ENCODE results near the gene LCN15. TPM values are rescaled to one million over a fixed set of nuclear protein-coding genes. Genes with fewer than 3 reads are reported as not detected.
"Not testable (repeated sequence)": the region's sequence is repeated elsewhere in the genome, so short reads cannot be mapped to it uniquely, and the experiment has no call there.

Gene LCN15
- total RNA-seq, 1 donor from 2014 or later: not detected

GRCh38 chr9:136777359-136777758 lies 13.0 kb upstream of the LCN15 start:
- Mint-ChIP-seq H3K4me3 (ENCODE audit: low read depth) (no peak overlapping the region), H3K36me3 (ENCODE audit: low read depth) (no peaks in the 10 kb centered on the region), H3K27ac (no peak overlapping the region), H3K9me3 (peaks cover 10% of the 10 kb centered on the region), H3K4me1 (ENCODE audit: low read depth) (no peaks in the 10 kb centered on the region), H3K27me3 (ENCODE audit: low read depth) (peaks cover 35% of the 10 kb centered on the region)
- no peak for DNase-seq (ENCODE audit: low spot score)
- intact Hi-C loops (cut with micrococcal nuclease): no loop called here

- Mint-ChIP-seq H3K9me3 (peaks cover 10% of the 10 kb centered on the region), H3K36me3 (ENCODE audit: low read depth) (no peaks in the 10 kb centered on the region), H3K4me1 (ENCODE audit: low read depth) (no peaks in the 10 kb centered on the region), H3K27me3 (ENCODE audit: low read depth) (peaks cover 31% of the 10 kb centered on the region), H3K4me3 (ENCODE audit: low read depth) (no peak overlapping the region), H3K27ac (no peak overlapping the region)
- no peak for DNase-seq (ENCODE audit: low spot score)
- intact Hi-C loops (cut with micrococcal nuclease): no loop called here
Measured at GRCh38 chr9:136776947-136777346, 12.6 kb upstream of the LCN15 start.

- Mint-ChIP-seq H3K9me3 (peaks cover 10% of the 10 kb centered on the region), H3K27me3 (ENCODE audit: low read depth) (peaks cover 23% of the 10 kb centered on the region), H3K4me1 (ENCODE audit: low read depth) (no peaks in the 10 kb centered on the region), H3K4me3 (ENCODE audit: low read depth) (no peak overlapping the region), H3K27ac (no peak overlapping the region), H3K36me3 (ENCODE audit: low read depth) (no peaks in the 10 kb centered on the region)
- no peak for DNase-seq (ENCODE audit: low spot score)
- intact Hi-C loops (cut with micrococcal nuclease): no loop called here
Measured at GRCh38 chr9:136775191-136775590, 10.9 kb upstream of the LCN15 start.

DNA sequence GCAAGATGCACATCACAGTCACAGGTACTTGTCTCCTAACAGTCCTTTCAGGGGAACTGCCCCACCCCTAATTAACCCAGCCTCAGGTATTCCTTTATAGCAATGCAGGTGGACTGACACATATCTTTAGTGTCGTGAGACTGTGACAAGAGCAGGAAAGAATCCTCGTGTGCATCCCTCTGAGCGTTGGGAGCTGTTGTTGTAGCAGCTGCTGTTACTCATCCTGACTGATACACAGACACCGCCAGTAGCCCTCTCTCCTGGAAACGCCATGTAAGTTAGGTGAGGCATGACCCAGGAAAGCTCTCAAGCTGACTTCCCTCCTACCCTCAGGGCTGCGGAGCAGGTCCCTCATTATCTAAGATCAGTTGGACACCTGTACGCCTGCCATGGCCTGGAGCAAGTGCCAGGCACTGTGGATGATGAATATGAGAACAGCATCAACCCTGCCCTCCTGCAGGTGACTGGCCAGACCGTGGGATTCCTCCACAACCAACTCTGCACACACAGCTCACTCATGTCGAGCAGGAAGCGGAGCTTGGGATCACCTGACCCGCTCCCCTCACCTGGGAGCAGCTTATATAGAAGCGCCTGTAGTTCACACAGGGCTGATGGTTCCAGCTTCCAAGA lies 10.2 kb upstream of the LCN15 start:
- Mint-ChIP-seq H3K9me3 (peaks cover 10% of the 10 kb centered on the region), H3K4me3 (ENCODE audit: low read depth) (no peak overlapping the region), H3K36me3 (ENCODE audit: low read depth) (no peaks in the 10 kb centered on the region), H3K4me1 (ENCODE audit: low read depth) (no peaks in the 10 kb centered on the region), H3K27me3 (ENCODE audit: low read depth) (peaks cover 20% of the 10 kb centered on the region), H3K27ac (no peak overlapping the region)
- intact Hi-C loops (cut with micrococcal nuclease): no loop called here
- DNase-seq (ENCODE audit: low spot score): no peak

GRCh38 chr9:136773386-136774044 lies 9.2 kb upstream of the LCN15 start:
- Mint-ChIP-seq H3K27me3 (ENCODE audit: low read depth) (peaks cover 13% of the 10 kb centered on the region), H3K4me3 (ENCODE audit: low read depth) (no peak overlapping the region), H3K9me3 (peaks cover 10% of the 10 kb centered on the region), H3K4me1 (ENCODE audit: low read depth) (no peaks in the 10 kb centered on the region), H3K27ac (peak overlapping the region; percentile 55), H3K36me3 (ENCODE audit: low read depth) (no peaks in the 10 kb centered on the region)
- intact Hi-C loops (cut with micrococcal nuclease): no loop called here
- no peak for DNase-seq (ENCODE audit: low spot score)

DNA sequence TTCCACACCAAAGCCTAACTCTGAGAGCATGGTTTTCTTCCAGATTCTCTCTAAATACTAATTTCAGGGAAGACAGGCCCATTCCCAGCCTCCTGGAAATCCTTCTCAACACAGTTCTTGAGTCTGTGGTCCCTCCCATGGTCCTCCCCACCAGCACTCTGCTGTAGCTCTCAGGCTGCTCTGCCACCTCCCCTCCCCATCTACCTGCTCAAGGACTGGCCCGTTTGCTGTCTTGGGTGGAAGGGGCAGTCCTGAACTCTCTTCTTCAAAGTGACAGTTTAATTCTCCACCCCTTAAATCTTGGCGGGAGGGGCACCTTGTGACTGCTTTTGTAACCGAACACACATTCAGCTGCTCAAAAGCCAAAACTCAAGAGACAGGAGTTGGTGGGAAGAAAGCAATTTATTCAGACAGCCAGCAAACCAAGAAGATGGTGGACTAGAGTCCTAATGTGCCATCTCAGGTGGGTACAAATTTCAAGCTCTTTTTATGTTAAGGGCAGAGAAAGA lies 7.6 kb upstream of the LCN15 start:
- no peak for DNase-seq (ENCODE audit: low spot score)
- H3K4me1 Mint-ChIP-seq (ENCODE audit: low read depth): peaks cover 2% of the 10 kb centered on the region
- no peaks in the 10 kb centered on the region for H3K36me3 Mint-ChIP-seq (ENCODE audit: low read depth)
- peaks cover 10% of the 10 kb centered on the region for H3K9me3 Mint-ChIP-seq
- H3K27ac Mint-ChIP-seq: no peak overlapping the region
- H3K27me3 Mint-ChIP-seq (ENCODE audit: low read depth): peaks cover 4% of the 10 kb centered on the region
- H3K4me3 Mint-ChIP-seq (ENCODE audit: low read depth): no peak overlapping the region
- intact Hi-C loops (cut with micrococcal nuclease): no loop called here

DNA sequence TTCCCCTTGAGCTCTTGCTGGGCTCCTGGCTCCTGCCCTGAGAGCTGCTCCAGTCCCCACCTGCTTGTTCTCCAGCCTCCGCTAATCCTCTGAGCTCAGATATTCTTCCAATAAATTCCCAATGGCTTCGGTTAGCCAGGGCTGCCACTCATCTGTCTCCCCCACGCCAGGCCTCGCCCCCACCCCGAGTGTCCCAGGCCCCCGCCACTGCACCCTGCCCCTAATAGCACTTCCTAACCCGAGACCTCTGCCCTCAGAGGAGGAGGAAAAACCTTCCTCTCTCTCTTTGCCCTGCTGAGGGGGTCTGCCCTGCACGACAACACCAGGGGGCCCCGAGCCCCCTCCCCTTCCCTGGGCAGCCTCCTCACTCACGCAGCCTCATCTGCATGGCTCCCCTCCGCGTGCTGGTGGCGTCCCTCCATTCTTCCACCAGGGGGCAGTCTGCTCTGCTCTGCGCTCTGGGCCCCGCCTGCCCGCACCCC lies 5.4 kb upstream of the LCN15 start:
- intact Hi-C loops (cut with micrococcal nuclease): no loop called here
- H3K9me3 Mint-ChIP-seq: peaks cover 10% of the 10 kb centered on the region
- H3K27me3 Mint-ChIP-seq (ENCODE audit: low read depth): peaks cover 2% of the 10 kb centered on the region
- no peak overlapping the region for H3K4me3 Mint-ChIP-seq (ENCODE audit: low read depth)
- no peaks in the 10 kb centered on the region for H3K36me3 Mint-ChIP-seq (ENCODE audit: low read depth)
- no peak overlapping the region for H3K27ac Mint-ChIP-seq
- H3K4me1 Mint-ChIP-seq (ENCODE audit: low read depth): peaks cover 9% of the 10 kb centered on the region
- DNase-seq (ENCODE audit: low spot score): no peak

DNA sequence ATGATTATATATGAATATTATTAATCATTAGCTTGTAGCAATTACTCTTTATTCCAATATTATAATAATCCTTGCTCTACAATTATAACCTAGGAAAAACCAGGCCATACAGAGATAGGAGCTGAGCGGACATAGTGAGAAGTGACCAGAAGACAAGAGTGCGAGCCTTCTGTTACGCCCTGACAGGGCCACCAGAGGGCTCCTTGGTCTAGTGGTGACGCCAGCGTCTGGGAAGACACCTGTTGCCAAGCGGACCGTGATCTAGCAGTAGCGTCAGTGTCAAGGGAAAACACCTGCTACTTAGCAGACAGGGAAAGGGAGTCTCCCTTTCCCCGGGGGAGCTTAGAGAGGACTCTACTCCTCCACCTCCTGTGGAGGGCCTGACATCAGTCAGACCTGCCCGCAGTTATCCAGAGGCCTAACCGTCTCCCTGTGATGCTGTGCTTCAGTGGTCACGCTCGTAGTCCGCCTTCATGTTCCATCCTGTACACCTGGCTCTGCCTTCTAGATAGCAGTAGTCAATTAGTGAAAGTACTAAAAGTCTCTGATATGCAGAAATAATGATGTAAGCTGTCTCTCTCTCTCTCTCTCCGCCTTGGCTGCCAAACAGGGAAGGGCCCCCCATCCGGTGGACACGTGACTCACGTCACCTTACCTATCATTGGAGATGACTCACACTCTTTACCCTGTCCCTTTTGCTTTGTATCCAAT lies 2.2 kb upstream of the LCN15 start:
- H3K36me3 Mint-ChIP-seq (ENCODE audit: low read depth); H3K4me1 Mint-ChIP-seq (ENCODE audit: low read depth); intact Hi-C loops (cut with micrococcal nuclease); H3K27me3 Mint-ChIP-seq (ENCODE audit: low read depth); DNase-seq (ENCODE audit: low spot score); H3K27ac Mint-ChIP-seq; H3K4me3 Mint-ChIP-seq (ENCODE audit: low read depth); H3K9me3 Mint-ChIP-seq: not testable (repeated sequence)

DNA sequence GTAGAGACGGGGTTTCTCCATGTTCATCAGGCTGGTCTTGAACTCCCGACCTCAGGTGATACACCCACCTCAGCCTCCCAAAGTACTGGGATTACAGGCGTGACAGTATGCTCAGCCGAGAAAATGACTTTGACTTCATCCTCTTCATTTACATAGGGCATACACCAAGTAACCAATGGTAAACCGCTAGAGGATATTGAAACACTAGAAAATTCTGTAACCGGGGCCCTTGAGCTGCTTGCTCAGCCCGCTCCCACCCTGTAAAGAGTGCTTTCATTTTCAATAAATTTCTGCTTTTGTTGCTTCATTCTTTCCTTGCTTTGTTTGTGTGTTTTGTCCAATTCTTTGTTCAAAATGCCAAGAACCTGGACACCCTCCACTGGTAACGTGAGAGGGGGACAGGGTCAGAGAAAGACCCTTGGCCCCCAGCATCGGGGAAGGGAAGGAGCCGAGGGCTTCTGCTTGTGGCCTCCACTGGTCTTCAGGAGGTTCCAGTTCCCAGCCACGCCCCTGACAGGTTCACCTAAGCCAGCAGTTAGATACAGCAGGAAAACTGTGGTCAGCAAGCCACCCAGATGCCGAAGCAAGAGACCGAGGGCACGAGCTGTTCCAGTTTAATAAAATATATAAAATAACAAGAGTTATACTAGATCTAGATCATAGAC lies 1.6 kb upstream of the LCN15 start:
- H3K27ac Mint-ChIP-seq; DNase-seq (ENCODE audit: low spot score); intact Hi-C loops (cut with micrococcal nuclease); H3K4me1 Mint-ChIP-seq (ENCODE audit: low read depth); H3K27me3 Mint-ChIP-seq (ENCODE audit: low read depth); H3K9me3 Mint-ChIP-seq; H3K4me3 Mint-ChIP-seq (ENCODE audit: low read depth); H3K36me3 Mint-ChIP-seq (ENCODE audit: low read depth): not testable (repeated sequence)

GRCh38 chr9:136765041-136765440 lies 723 bp upstream of the LCN15 start:
- intact Hi-C loops (cut with micrococcal nuclease): no loop called here
- H3K27me3 Mint-ChIP-seq (ENCODE audit: low read depth): peaks cover 2% of the 10 kb centered on the region
- H3K9me3 Mint-ChIP-seq: no peaks in the 10 kb centered on the region
- H3K4me1 Mint-ChIP-seq (ENCODE audit: low read depth): peaks cover 9% of the 10 kb centered on the region
- no peak overlapping the region for H3K27ac Mint-ChIP-seq
- DNase-seq (ENCODE audit: low spot score): no peak
- H3K36me3 Mint-ChIP-seq (ENCODE audit: low read depth): no peaks in the 10 kb centered on the region
- no peak overlapping the region for H3K4me3 Mint-ChIP-seq (ENCODE audit: low read depth)

DNA sequence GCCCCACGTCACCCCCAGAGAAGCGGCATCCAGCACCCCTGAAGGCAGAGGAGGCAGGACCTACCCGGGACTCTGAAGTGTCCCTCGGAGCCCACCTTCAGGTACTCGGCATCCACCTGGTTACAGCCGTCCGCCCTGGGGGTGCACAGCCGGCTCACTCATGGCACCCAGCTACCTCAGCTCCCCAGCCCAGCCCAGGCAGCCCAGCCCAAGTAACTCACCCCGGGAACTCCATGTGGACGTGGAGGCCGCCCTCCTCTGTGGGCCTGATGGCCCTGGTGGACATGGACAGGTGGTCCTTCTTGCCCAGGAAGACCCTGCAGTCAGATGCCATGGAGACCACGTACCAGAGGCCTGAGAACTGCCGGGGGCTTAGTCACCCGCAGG lies 676 bp downstream of the LCN15 start:
- H3K27me3 Mint-ChIP-seq (ENCODE audit: low read depth): no peaks in the 10 kb centered on the region
- no peak overlapping the region for H3K4me3 Mint-ChIP-seq (ENCODE audit: low read depth)
- no peaks in the 10 kb centered on the region for H3K9me3 Mint-ChIP-seq
- no peak overlapping the region for H3K27ac Mint-ChIP-seq
- peaks cover 9% of the 10 kb centered on the region for H3K4me1 Mint-ChIP-seq (ENCODE audit: low read depth)
- no peaks in the 10 kb centered on the region for H3K36me3 Mint-ChIP-seq (ENCODE audit: low read depth)
- no peak for DNase-seq (ENCODE audit: low spot score)
- intact Hi-C loops (cut with micrococcal nuclease): no loop called here

DNA sequence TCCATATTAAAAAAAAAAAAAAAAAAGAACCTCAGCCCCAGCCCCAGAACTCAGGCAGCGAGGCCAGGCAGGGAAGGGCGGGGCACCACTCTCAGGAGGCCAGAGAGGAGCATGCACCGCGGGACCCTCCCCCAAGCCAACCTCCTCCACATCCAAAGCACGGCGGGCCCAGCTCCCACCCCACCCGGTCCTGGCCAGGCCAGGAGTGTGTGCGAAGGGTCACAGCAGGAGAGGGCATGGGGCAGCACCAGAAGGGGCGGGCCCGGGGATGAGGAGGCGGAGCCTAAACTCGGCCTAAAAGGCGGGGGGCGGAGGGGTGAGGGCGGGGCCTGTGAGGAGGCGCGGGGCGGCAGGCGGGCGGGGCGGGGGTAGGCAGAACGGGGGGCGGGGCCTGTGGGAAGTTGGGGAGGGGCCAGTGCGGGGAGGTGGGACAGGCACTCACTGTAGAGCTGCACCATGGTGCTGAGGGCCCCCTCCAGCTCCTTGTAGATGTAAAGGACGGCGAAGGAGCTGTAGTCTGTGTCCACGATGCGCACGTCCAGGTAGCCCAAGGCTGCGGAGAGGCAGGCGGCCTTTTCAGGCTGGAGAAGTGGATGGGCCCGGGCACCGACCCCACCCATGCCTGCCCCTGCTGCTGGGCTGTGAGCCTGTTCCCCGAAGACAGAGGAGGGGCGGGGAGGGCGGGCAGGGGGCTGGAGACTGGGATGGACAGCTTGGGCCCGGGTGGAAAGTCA lies 1.2 kb downstream of the LCN15 start:
- no peak overlapping the region for H3K4me3 Mint-ChIP-seq (ENCODE audit: low read depth)
- H3K27me3 Mint-ChIP-seq (ENCODE audit: low read depth): no peaks in the 10 kb centered on the region

More for the DNA sequence above, 1.2 kb downstream of the LCN15 start:
- intact Hi-C loops (cut with micrococcal nuclease): no loop called here
- H3K9me3 Mint-ChIP-seq: no peaks in the 10 kb centered on the region
- peak; percentile 36 for DNase-seq (ENCODE audit: low spot score)
- H3K36me3 Mint-ChIP-seq (ENCODE audit: low read depth): no peaks in the 10 kb centered on the region
- H3K4me1 Mint-ChIP-seq (ENCODE audit: low read depth): peaks cover 9% of the 10 kb centered on the region
- H3K27ac Mint-ChIP-seq: no peak overlapping the region

Measured in activated T-helper 2 cell treated with anti-CD3 and anti-CD28 coated beads, Interferon-gamma antibody, Interleukin-2, Interleukin-4, amounts not matched to agents 10 μg/mL and 5 μg/mL and 100 μg/mL, durations not matched to agents 14 hours and 24 hours and 36 hours (primary cell).